SU-DHL-6 (cell line): Measurements from ENCODE around the gene MYBPHL.

Experiments used
- H2AFZ ChIP-seq: fragments of 200-600 bp; sonication (generic); 2 replicates; pipeline ENCODE4 v1.6.1; 2014; ENCODE audit warnings: low read depth, mild to moderate bottlenecking, moderate library complexity, mixed read lengths, antibody characterized with exemption, low read length; ENCODE audit not compliant: severe bottlenecking
- H3F3A ChIP-seq: fragments of 200-600 bp; shearing (Covaris generic); 2 replicates; pipeline ENCODE4 v1.6.0; 2016; ENCODE audit warnings: antibody characterized with exemption, mild to moderate bottlenecking; ENCODE audit not compliant: insufficient read depth
- H3K27ac ChIP-seq: fragments of 200-600 bp; sonication (generic); 2 replicates; pipeline ENCODE4 v1.5.1; 2016; ENCODE audit warnings: low read depth, mild to moderate bottlenecking, low read length, moderate library complexity, mixed read lengths
- H3K27me3 ChIP-seq: fragments of 200-600 bp; sonication (generic), shearing (Covaris generic); 2 replicates; pipeline ENCODE4 v1.6.0; 2014; ENCODE audit warnings: mild to moderate bottlenecking, low read length
- H3K36me3 ChIP-seq: fragments of 200-600 bp; sonication (generic); 2 replicates; pipeline ENCODE4 v1.6.1; 2014; ENCODE audit warnings: mild to moderate bottlenecking, low read length, mixed read lengths
- H3K4me2 ChIP-seq: fragments of 300-600, 200-600 bp; shearing (Covaris generic), sonication (generic); 2 replicates; pipeline ENCODE4 v1.6.0; 2014; ENCODE audit warnings: low read length, low read depth, mild to moderate bottlenecking; ENCODE audit not compliant: poor library complexity, severe bottlenecking
- H3K4me3 ChIP-seq: fragments of 200-600 bp; sonication (generic); 2 replicates; pipeline ENCODE4 v1.5.1; 2014; ENCODE audit warnings: antibody characterized with exemption, low read length, mild to moderate bottlenecking, mixed read lengths; ENCODE audit not compliant: insufficient read depth, poor library complexity, severe bottlenecking
- H3K79me2 ChIP-seq: fragments of 200-600 bp; sonication (generic); 2 replicates; pipeline ENCODE4 v1.6.1; 2014; ENCODE audit warnings: mild to moderate bottlenecking, low read length, moderate library complexity; ENCODE audit not compliant: insufficient read depth
- H3K9ac ChIP-seq: fragments of 200-600 bp; sonication (generic); 2 replicates; pipeline ENCODE4 v1.7.0; 2014; ENCODE audit warnings: mild to moderate bottlenecking, low read length
- H3K9me2 ChIP-seq: fragments of 200-600 bp; sonication (generic); replicated peaks from 2 replicates; pipeline ENCODE4 v1.6.1; 2014; ENCODE audit warnings: low read length; ENCODE audit not compliant: insufficient read depth
- H3K9me3 ChIP-seq: fragments of 200-600 bp; sonication (generic); 2 replicates; pipeline ENCODE4 v1.6.1; 2014; ENCODE audit warnings: low read length, mixed read lengths; ENCODE audit not compliant: insufficient read depth
- H4K20me1 ChIP-seq: fragments of 200-600 bp; sonication (generic); 2 replicates; pipeline ENCODE4 v1.6.1; 2014; ENCODE audit warnings: low read depth, mild to moderate bottlenecking, antibody characterized with exemption, low read length, moderate library complexity, mixed read lengths
- EZH2phosphoT487 ChIP-seq: fragments of 200-600 bp; sonication (generic), shearing (Covaris generic); conservative IDR thresholded peaks from 2 replicates; pipeline ENCODE4 v1.6.1; 2018; ENCODE audit warnings: mild to moderate bottlenecking, antibody characterized with exemption, low read length, moderate library complexity, mixed read lengths
- TF ChIP-seq, protein P1 (sequence below): fragments of 200-600 bp; sonication (generic); IDR thresholded peaks from one replicate; pipeline ENCODE4 v1.5.1; 2017; ENCODE audit warnings: antibody characterized with exemption, mild to moderate bottlenecking, low read length, moderate library complexity; ENCODE audit not compliant: insufficient read depth, poor library complexity, severe bottlenecking

MYBPHL gene

DNA sequence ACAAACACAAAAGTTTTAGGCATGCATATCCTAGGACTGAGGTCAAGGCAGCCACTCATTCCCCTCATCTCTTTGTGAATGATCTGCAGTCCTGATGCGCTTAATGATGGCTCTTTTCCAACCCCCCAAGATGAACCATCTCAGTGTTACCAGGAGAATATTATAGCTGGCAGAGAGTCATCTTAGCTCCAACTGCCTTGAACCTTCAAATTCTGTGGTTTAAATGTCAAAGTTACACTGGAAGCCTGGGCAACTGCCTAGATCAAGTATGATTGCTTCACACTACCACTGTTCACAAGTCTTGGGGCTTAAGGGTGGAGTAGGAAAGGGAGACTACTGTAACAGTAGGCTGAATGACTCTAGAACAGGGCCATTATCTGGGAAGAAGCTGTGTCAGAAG, 8.0 kb upstream of the MYBPHL start:
- Histone ChIP-seq H3K9me2 (no peaks in the 10 kb centered on the region), H3K79me2 (no peaks in the 10 kb centered on the region), H3K27ac (no peak overlapping the region), H3K9ac (no peak overlapping the region), H3F3A (no peaks in the 10 kb centered on the region), H4K20me1 (no peaks in the 10 kb centered on the region), H3K27me3 (no peaks in the 10 kb centered on the region), H3K4me2 (no peak overlapping the region), H3K36me3 (no peaks in the 10 kb centered on the region), H3K9me3 (no peaks in the 10 kb centered on the region), H3K4me3 (no peak overlapping the region), H2AFZ (no peak overlapping the region)
- no peak for TF ChIP-seq EZH2phosphoT487
- TF ChIP-seq, protein P1, sequence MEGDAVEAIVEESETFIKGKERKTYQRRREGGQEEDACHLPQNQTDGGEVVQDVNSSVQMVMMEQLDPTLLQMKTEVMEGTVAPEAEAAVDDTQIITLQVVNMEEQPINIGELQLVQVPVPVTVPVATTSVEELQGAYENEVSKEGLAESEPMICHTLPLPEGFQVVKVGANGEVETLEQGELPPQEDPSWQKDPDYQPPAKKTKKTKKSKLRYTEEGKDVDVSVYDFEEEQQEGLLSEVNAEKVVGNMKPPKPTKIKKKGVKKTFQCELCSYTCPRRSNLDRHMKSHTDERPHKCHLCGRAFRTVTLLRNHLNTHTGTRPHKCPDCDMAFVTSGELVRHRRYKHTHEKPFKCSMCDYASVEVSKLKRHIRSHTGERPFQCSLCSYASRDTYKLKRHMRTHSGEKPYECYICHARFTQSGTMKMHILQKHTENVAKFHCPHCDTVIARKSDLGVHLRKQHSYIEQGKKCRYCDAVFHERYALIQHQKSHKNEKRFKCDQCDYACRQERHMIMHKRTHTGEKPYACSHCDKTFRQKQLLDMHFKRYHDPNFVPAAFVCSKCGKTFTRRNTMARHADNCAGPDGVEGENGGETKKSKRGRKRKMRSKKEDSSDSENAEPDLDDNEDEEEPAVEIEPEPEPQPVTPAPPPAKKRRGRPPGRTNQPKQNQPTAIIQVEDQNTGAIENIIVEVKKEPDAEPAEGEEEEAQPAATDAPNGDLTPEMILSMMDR: no peak

DNA sequence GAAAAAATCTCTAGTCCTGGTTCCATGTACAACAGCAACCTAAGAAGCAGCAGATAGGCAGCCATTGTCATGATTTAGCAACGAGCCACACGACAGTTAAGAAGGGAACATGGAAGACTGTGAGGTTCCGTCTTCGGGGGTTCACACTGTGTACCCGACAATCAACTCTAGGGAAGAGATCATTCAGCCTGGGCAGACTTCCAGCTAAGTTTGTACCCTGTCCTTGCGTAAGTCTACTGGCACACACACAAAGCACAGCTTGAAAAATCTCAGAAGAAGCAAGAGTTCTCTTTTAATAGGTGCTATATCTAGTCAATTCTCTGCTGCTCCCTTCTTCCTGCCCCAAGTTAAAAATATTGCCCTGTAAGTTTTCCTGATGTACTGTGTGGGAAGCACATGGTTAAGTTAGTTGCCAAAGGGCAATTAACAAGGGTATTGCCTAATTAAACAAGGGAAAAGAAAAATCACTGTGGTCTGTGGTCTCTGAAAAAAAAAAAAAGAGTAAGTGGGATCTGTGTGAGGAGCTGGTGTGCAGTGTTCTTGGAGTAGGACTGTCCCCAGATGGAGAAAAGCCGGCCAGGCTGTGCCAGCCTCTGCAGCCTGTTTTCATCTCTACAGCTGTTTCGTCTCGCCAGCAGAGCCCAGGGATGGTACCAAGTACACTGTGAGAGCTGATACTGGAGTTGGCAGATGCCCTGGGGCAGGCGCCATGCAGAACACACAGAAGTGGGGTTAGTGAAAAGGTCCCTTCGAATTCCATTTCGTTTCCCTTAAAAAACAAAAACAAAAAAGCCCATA, 6.4 kb upstream of the MYBPHL start:
- H3K9ac ChIP-seq: no peak overlapping the region
- H4K20me1 ChIP-seq: no peaks in the 10 kb centered on the region
- TF ChIP-seq EZH2phosphoT487: no peak
- TF ChIP-seq, protein P1: no peak
- H3K27ac ChIP-seq: no peak overlapping the region
- no peaks in the 10 kb centered on the region for H3K9me2 ChIP-seq
- H3F3A ChIP-seq: no peaks in the 10 kb centered on the region
- H3K27me3 ChIP-seq: no peaks in the 10 kb centered on the region
- no peaks in the 10 kb centered on the region for H3K9me3 ChIP-seq
- H3K79me2 ChIP-seq: no peaks in the 10 kb centered on the region
- H3K4me2 ChIP-seq: no peak overlapping the region
- H3K4me3 ChIP-seq: no peak overlapping the region
- H3K36me3 ChIP-seq: no peaks in the 10 kb centered on the region
- H2AFZ ChIP-seq: no peak overlapping the region

DNA sequence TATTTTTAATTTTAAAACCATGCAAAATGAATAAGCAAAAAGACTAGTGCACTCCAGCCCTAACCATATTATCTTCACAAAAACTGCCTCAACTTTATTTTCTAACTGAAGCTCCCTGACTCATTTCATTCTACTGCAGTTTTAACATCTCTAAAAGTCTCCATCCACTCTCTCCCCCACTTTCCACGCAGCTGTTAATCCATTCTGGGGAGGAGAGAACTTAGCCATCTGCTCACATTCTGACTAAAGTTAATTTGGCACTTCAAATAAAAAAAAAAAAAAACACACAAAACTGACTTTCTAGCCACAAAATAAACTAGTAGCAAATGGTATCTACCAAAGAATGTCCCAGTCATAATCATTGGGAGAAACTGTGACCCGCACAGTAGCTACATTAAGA, 5.4 kb upstream of the MYBPHL start:
- no peaks in the 10 kb centered on the region for H3K27me3 ChIP-seq
- no peak overlapping the region for H3K27ac ChIP-seq
- no peak overlapping the region for H2AFZ ChIP-seq
- H3K9me3 ChIP-seq: no peaks in the 10 kb centered on the region
- no peak overlapping the region for H3K4me2 ChIP-seq
- no peak overlapping the region for H3K9ac ChIP-seq
- H3K4me3 ChIP-seq: no peak overlapping the region
- no peaks in the 10 kb centered on the region for H4K20me1 ChIP-seq
- no peaks in the 10 kb centered on the region for H3F3A ChIP-seq
- TF ChIP-seq, protein P1: no peak
- no peak for TF ChIP-seq EZH2phosphoT487
- no peaks in the 10 kb centered on the region for H3K36me3 ChIP-seq
- no peaks in the 10 kb centered on the region for H3K9me2 ChIP-seq
- H3K79me2 ChIP-seq: no peaks in the 10 kb centered on the region
